ENCODE results near the gene KCNH2. TPM values are rescaled to one million over a fixed set of nuclear protein-coding genes. Genes with fewer than 3 reads are reported as not detected.

KCNH2 gene
- total RNA-seq, 1 donor, result not detected

DNA sequence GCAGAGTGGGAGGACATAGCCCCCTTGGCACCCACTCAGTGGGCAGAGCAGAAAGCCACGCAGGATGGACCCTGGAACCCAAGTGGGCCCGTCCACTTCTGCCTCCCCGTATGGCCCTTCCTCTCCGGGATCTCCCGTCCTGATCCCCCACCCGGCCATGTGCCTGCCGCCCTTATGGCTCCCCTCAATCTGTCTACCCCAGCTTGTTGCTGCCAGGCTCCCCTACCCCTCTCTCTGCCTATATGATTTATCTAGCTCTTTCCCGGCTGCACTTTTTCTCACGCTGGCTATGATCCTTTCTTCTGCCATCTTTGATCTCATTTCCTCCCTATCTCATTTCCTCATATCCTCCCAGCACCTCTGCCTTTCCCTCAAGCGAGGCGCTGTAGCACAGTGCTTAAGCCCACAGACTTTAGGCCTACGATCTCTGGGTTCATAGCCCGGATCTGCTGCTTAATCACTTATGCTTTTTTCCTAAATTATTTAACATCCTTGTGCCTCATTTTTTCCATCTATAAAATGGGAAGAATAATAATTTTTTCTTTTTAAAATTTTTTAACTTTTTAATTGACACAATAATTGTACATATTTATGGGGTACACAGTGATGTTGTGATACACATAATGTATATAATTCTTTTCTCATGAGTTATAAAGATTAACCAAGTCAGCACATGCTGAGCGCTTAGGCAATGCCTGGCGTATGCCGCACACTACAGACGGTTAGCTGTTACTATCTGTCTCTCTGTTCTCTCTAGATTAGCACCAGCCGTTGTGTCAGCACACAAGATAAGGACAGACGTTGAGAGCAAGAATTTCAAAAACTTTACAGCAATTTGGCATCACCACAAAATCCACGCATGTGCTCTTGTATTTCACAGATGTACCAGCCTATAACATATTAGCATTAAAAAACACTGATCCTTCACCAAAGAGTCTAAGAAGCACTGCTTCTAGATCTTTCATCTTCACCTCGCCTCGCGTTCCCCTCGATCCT is 18.1 kb downstream of the KCNH2 start:
- no peak for DNase-seq (ENCODE audit: insufficient read length, low spot score, missing footprints)
- Histone ChIP-seq H3K36me3 (ENCODE audit: insufficient read depth, low read length) (no peaks in the 10 kb centered on the region), H3K27me3 (ENCODE audit: insufficient read depth, low read length) (no peaks in the 10 kb centered on the region), H3K27ac (ENCODE audit: low read depth, low read length) (no peak overlapping the region), H3K79me2 (ENCODE audit: insufficient read depth, low read length) (no peaks in the 10 kb centered on the region), H3K9me3 (ENCODE audit: low read depth, low read length) (no peaks in the 10 kb centered on the region), H3K4me1 (ENCODE audit: insufficient read depth, low read length) (no peaks in the 10 kb centered on the region), H3K4me3 (ENCODE audit: insufficient read depth, low read length) (no peak overlapping the region), H2AFZ (ENCODE audit: low read length) (no peak overlapping the region), H4K20me1 (ENCODE audit: insufficient read depth, low read length) (no peaks in the 10 kb centered on the region), H3K4me2 (ENCODE audit: insufficient read depth, low read length) (no peak overlapping the region)
- TF ChIP-seq CTCF (IDR thresholded peaks at IDR 0.05; ENCODE audit: extremely low read depth, low read depth, low read length), result no peak

DNA sequence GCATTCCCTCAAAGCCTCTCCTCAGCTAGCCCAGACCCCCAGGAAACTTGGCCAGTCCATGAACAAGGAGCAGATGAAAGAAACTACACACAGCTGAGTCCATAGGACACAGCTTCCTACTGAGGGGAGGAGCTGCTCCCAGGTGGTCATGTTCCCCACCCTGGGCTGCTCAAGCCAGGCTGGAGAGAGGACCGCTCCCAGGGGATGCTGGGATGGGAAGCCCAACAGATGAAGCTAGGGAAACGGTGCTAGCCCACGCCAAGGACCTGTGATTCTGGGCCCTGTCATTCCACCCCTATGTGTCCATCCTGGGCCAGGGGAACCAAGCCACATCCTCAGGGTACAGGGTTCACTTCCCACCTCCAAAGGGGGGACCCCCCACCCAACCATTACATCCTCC is 19.0 kb downstream of the KCNH2 start:
- Histone ChIP-seq H3K27me3 (ENCODE audit: insufficient read depth, low read length) (no peaks in the 10 kb centered on the region), H3K36me3 (ENCODE audit: insufficient read depth, low read length) (no peaks in the 10 kb centered on the region), H3K4me1 (ENCODE audit: insufficient read depth, low read length) (no peaks in the 10 kb centered on the region), H3K4me3 (ENCODE audit: insufficient read depth, low read length) (no peak overlapping the region), H3K9me3 (ENCODE audit: low read depth, low read length) (no peaks in the 10 kb centered on the region), H2AFZ (ENCODE audit: low read length) (no peak overlapping the region), H3K4me2 (ENCODE audit: insufficient read depth, low read length) (no peak overlapping the region), H3K79me2 (ENCODE audit: insufficient read depth, low read length) (no peaks in the 10 kb centered on the region), H3K27ac (ENCODE audit: low read depth, low read length) (no peak overlapping the region), H4K20me1 (ENCODE audit: insufficient read depth, low read length) (no peaks in the 10 kb centered on the region)
- TF ChIP-seq CTCF (IDR thresholded peaks at IDR 0.05; ENCODE audit: extremely low read depth, low read depth, low read length), result no peak
- DNase-seq (ENCODE audit: insufficient read length, low spot score, missing footprints), result no peak

DNA sequence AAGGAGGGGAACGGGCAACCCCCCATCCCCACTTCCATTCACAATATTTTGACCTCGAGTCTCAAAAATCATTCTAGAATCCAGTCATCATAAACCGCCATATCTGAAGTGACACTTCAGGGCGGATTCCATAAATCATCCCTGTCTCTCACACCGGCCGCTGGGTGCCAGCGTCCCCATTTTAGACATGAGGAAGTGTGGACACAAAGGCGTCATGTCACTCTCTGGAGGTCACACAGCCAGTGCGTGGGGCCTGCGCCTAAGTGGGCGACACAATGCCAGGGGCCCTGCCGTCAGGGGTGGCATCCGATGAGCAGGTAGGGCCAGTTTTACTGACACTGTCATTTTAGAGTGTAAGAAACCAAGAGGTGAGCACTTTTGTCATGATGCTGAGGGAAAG is 19.5 kb downstream of the KCNH2 start:
- no peak for DNase-seq (ENCODE audit: insufficient read length, low spot score, missing footprints)
- no peak overlapping the region for H2AFZ ChIP-seq (ENCODE audit: low read length)
- no peaks in the 10 kb centered on the region for H3K27me3 ChIP-seq (ENCODE audit: insufficient read depth, low read length)
- no peaks in the 10 kb centered on the region for H3K9me3 ChIP-seq (ENCODE audit: low read depth, low read length)
- TF ChIP-seq CTCF (IDR thresholded peaks at IDR 0.05; ENCODE audit: extremely low read depth, low read depth, low read length), result no peak
- H3K79me2 ChIP-seq (ENCODE audit: insufficient read depth, low read length), result no peaks in the 10 kb centered on the region
- no peak overlapping the region for H3K27ac ChIP-seq (ENCODE audit: low read depth, low read length)
- no peak overlapping the region for H3K4me2 ChIP-seq (ENCODE audit: insufficient read depth, low read length)
- no peaks in the 10 kb centered on the region for H3K36me3 ChIP-seq (ENCODE audit: insufficient read depth, low read length)
- H4K20me1 ChIP-seq (ENCODE audit: insufficient read depth, low read length), result no peaks in the 10 kb centered on the region
- H3K4me1 ChIP-seq (ENCODE audit: insufficient read depth, low read length), result no peaks in the 10 kb centered on the region
- no peak overlapping the region for H3K4me3 ChIP-seq (ENCODE audit: insufficient read depth, low read length)

DNA sequence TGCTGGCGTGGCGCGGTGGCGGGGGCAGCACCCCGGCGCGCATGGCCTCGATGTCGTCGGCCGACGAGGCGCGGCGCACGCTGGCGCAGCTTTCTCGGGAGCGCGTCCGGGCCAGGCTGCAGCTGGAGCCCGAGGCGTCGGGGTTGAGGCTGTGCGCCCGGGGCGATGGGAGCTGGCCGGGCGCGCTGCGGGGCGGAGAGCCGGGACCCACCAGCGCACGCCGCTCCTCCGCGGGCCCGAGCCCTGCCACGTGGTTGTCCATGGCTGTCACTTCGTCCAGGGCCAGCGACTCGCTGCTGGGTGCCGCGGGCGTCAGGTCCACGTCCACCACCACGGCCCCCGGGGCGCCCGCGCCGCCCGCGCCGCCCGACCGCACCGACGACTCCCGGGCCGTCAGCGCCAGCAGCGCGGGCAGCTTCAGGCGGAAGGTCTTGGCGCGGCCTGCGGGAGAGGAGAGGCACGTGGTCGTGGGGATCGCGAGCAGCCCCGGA is 20.0 kb downstream of the KCNH2 start:
- Histone ChIP-seq H3K36me3 (ENCODE audit: insufficient read depth, low read length) (no peaks in the 10 kb centered on the region), H3K4me3 (ENCODE audit: insufficient read depth, low read length) (no peak overlapping the region), H3K27me3 (ENCODE audit: insufficient read depth, low read length) (no peaks in the 10 kb centered on the region), H3K4me2 (ENCODE audit: insufficient read depth, low read length) (no peak overlapping the region), H3K9me3 (ENCODE audit: low read depth, low read length) (no peaks in the 10 kb centered on the region), H2AFZ (ENCODE audit: low read length) (no peak overlapping the region), H3K79me2 (ENCODE audit: insufficient read depth, low read length) (no peaks in the 10 kb centered on the region), H4K20me1 (ENCODE audit: insufficient read depth, low read length) (no peaks in the 10 kb centered on the region), H3K27ac (ENCODE audit: low read depth, low read length) (no peak overlapping the region), H3K4me1 (ENCODE audit: insufficient read depth, low read length) (no peaks in the 10 kb centered on the region)
- no peak for TF ChIP-seq CTCF (IDR thresholded peaks at IDR 0.05; ENCODE audit: extremely low read depth, low read depth, low read length)
- DNase-seq (ENCODE audit: insufficient read length, low spot score, missing footprints), result no peak

Measured in osteoblast (primary cell).